Measurements from ENCODE around the gene THRAP3. TPM values are rescaled to one million over a fixed set of nuclear protein-coding genes. Genes with fewer than 3 reads are reported as not detected.

Gene THRAP3
- total and polyA plus RNA-seq, 2 donors from 2014 or later, result 28.0 to 102 TPM

DNA sequence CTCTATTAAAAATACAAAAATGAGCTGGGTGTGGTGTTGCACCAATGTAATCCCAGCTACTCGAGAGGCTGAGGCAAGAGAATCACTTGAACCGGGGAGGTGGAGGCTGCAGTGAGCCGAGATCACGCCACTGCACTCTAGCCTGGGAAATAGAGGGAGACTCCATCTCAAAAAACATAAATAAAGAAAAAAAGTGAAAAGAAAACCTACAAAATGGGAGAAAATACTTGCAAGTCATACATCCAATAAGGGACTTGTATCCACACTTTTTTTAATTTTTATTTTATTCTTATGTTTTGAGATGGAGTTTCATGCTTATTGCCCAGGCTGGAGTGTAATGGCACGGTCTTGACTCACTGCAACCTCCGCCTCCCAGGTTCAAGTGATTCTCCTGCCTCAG lies 52.4 kb downstream of the THRAP3 start:
- H3K4me1 ChIP-seq (ENCODE audit: control insufficient read depth in 2 of 3, insufficient read depth in 2 of 3, low read depth in 1 of 3, low read length in 3 of 3), result peaks cover 0 to 14% (median 0%) of the 10 kb centered on the region in 3 donors
- no peak overlapping the region for H3K27ac ChIP-seq (ENCODE audit: low read depth in 2 of 2, low read length in 2 of 2)
- H3K9me3 ChIP-seq (ENCODE audit: control insufficient read depth in 2 of 3, insufficient read depth in 1 of 3, low read length in 3 of 3), result no peaks in the 10 kb centered on the region
- H3K9ac ChIP-seq (ENCODE audit: low read length in 3 of 3), result no peak overlapping the region
- no peaks in the 10 kb centered on the region for H3K27me3 ChIP-seq (ENCODE audit: control insufficient read depth, insufficient read depth, low read length)
- TF ChIP-seq, protein P1, sequence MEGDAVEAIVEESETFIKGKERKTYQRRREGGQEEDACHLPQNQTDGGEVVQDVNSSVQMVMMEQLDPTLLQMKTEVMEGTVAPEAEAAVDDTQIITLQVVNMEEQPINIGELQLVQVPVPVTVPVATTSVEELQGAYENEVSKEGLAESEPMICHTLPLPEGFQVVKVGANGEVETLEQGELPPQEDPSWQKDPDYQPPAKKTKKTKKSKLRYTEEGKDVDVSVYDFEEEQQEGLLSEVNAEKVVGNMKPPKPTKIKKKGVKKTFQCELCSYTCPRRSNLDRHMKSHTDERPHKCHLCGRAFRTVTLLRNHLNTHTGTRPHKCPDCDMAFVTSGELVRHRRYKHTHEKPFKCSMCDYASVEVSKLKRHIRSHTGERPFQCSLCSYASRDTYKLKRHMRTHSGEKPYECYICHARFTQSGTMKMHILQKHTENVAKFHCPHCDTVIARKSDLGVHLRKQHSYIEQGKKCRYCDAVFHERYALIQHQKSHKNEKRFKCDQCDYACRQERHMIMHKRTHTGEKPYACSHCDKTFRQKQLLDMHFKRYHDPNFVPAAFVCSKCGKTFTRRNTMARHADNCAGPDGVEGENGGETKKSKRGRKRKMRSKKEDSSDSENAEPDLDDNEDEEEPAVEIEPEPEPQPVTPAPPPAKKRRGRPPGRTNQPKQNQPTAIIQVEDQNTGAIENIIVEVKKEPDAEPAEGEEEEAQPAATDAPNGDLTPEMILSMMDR (IDR thresholded peaks at IDR 0.05; ENCODE audit: borderline replicate concordance, extremely low read depth, insufficient read depth), result no peak
- no peaks in the 10 kb centered on the region for H3K36me3 ChIP-seq (ENCODE audit: control insufficient read depth in 2 of 3, insufficient read depth in 3 of 3, low read length in 3 of 3)
- H3K4me3 ChIP-seq (ENCODE audit: low read length in 3 of 3), result no peak overlapping the region
- intact Hi-C loops (cut with DNase I), result no loop called here
- DNase-seq (no peak), FAIRE-seq (no peak)

DNA sequence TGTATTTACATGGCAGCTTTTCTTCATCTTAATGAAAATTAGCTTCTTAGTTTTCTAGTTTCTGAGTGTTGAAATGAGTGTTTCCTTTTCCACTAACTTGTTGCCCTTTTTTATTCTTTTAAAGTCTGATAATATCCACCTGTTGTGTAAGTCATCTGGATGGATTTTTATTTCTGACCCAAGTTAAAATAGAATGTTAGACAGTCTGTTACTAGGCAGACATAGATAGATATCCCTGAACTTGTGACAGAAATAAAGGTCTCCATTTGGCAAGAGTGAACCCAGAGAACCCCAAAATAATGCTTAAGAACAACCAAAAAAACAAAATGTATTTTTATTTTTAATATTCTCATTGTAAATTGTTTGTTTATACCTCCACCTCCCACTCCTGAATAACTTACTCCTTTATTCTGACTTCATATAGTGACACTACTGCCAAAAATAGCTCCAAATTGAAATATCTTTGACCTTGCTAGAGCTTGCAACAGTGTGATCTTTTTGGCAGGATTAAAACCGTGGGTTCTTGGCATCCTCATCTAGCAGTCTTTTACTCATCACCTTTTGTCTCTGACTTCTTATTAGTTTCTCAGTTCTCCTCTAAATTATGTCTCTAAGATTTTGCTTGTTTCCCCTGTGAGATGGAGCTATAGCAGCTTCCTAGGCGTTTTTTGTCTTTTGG lies 55.0 kb downstream of the THRAP3 start:
- no peak overlapping the region for H3K27ac ChIP-seq (ENCODE audit: low read depth in 2 of 2, low read length in 2 of 2)
- H3K36me3 ChIP-seq (ENCODE audit: control insufficient read depth in 2 of 3, insufficient read depth in 3 of 3, low read length in 3 of 3), result peaks cover 0 to 14% (median 0%) of the 10 kb centered on the region in 3 donors
- FAIRE-seq (no peak), DNase-seq (no peak)
- TF ChIP-seq, protein P1 (IDR thresholded peaks at IDR 0.05; ENCODE audit: borderline replicate concordance, extremely low read depth, insufficient read depth), result no peak
- no peak overlapping the region for H3K9ac ChIP-seq (ENCODE audit: low read length in 3 of 3)
- H3K4me1 ChIP-seq (ENCODE audit: control insufficient read depth in 2 of 3, insufficient read depth in 2 of 3, low read depth in 1 of 3, low read length in 3 of 3), result peaks cover 0 to 14% (median 0%) of the 10 kb centered on the region in 3 donors
- H3K27me3 ChIP-seq (ENCODE audit: control insufficient read depth, insufficient read depth, low read length), result no peaks in the 10 kb centered on the region
- no peak overlapping the region for H3K4me3 ChIP-seq (ENCODE audit: low read length in 3 of 3)
- no peaks in the 10 kb centered on the region for H3K9me3 ChIP-seq (ENCODE audit: control insufficient read depth in 2 of 3, insufficient read depth in 1 of 3, low read length in 3 of 3)
- intact Hi-C loops (cut with DNase I), result no loop called here

DNA sequence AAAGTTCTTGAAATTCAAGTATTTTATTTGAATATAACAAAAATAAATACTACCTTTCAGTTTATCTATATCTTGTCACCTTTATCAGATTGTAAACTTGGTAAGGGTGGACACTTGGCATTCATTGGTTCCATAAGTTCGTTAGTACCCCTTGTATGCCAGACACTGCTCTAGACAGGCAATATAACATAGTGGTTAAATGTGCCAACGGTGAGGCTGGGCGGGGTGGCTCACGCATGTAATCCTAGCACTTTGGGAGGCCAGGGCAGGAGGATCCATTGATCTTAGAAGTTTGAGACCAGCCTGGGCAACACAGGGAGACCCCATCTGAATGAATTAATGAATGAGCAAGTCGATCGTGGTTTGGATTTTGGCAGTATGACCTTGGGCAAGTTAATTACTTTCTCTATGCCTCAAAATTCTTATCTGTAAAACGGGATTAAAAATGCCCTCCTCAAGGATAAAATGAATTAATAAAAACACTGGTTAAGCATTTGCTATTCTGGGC lies 55.6 kb downstream of the THRAP3 start:
- peaks cover 0 to 14% (median 0%) of the 10 kb centered on the region in 3 donors for H3K4me1 ChIP-seq (ENCODE audit: control insufficient read depth in 2 of 3, insufficient read depth in 2 of 3, low read depth in 1 of 3, low read length in 3 of 3)
- no peak overlapping the region for H3K9ac ChIP-seq (ENCODE audit: low read length in 3 of 3)
- TF ChIP-seq, protein P1 (IDR thresholded peaks at IDR 0.05; ENCODE audit: borderline replicate concordance, extremely low read depth, insufficient read depth), result no peak
- H3K9me3 ChIP-seq (ENCODE audit: control insufficient read depth in 2 of 3, insufficient read depth in 1 of 3, low read length in 3 of 3), result no peaks in the 10 kb centered on the region
- H3K36me3 ChIP-seq (ENCODE audit: control insufficient read depth in 2 of 3, insufficient read depth in 3 of 3, low read length in 3 of 3), result peaks cover 0 to 14% (median 0%) of the 10 kb centered on the region in 3 donors
- DNase-seq (no peak), FAIRE-seq (no peak)
- no peak overlapping the region for H3K4me3 ChIP-seq (ENCODE audit: low read length in 3 of 3)
- no peak overlapping the region for H3K27ac ChIP-seq (ENCODE audit: low read depth in 2 of 2, low read length in 2 of 2)
- intact Hi-C loops (cut with DNase I), result no loop called here
- no peaks in the 10 kb centered on the region for H3K27me3 ChIP-seq (ENCODE audit: control insufficient read depth, insufficient read depth, low read length)
